ENCODE measurements around the gene MARCHF10.

MARCHF10 gene

DNA sequence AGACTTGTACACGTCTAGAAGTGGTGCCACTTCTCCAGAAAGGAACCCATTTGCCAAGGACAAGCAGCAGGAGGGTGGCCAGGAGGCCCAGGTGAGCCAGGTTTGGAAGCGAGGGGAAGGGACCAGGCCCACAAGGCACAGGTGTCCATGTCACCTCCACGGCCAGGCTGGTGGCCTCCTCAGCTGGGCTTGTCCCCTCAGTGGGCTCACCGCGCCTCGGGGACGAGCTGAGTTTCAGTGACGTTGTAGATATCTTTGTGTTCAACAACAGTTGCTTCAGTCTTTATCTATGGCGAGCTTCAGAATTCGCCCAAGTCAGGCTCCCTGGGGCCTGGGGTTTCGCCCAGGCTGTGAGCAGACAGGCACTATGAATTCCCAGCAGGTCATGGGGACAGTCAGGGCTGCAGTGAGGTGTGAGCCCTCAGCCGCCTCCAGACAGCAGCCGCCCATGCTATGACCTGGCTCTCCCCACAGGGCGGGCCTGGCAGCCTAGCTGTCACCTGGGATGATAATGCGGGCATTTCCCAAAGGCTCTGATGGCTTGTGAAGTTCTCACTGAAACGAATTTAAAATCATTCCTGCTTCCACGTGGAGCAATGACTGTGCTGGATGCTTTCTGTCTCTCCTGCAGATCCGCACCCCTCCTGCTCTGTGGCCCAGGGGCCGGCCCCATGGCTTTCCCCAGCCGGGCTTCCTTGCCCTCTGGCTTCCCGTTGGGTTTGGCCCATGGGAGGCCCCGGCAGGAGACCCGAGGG, 91.1 kb downstream of the MARCHF10 start:
- H3K4me3 ChIP-seq (ENCODE audit: control insufficient read depth, low read depth, low read length): no peak overlapping the region
- DNase-seq (ENCODE audit: low read depth): no peak
- TF ChIP-seq, protein P1, sequence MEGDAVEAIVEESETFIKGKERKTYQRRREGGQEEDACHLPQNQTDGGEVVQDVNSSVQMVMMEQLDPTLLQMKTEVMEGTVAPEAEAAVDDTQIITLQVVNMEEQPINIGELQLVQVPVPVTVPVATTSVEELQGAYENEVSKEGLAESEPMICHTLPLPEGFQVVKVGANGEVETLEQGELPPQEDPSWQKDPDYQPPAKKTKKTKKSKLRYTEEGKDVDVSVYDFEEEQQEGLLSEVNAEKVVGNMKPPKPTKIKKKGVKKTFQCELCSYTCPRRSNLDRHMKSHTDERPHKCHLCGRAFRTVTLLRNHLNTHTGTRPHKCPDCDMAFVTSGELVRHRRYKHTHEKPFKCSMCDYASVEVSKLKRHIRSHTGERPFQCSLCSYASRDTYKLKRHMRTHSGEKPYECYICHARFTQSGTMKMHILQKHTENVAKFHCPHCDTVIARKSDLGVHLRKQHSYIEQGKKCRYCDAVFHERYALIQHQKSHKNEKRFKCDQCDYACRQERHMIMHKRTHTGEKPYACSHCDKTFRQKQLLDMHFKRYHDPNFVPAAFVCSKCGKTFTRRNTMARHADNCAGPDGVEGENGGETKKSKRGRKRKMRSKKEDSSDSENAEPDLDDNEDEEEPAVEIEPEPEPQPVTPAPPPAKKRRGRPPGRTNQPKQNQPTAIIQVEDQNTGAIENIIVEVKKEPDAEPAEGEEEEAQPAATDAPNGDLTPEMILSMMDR (conservative IDR thresholded peaks at IDR 0.05; ENCODE audit: control insufficient read depth, insufficient read depth, low read depth, low read length): no peak

DNA sequence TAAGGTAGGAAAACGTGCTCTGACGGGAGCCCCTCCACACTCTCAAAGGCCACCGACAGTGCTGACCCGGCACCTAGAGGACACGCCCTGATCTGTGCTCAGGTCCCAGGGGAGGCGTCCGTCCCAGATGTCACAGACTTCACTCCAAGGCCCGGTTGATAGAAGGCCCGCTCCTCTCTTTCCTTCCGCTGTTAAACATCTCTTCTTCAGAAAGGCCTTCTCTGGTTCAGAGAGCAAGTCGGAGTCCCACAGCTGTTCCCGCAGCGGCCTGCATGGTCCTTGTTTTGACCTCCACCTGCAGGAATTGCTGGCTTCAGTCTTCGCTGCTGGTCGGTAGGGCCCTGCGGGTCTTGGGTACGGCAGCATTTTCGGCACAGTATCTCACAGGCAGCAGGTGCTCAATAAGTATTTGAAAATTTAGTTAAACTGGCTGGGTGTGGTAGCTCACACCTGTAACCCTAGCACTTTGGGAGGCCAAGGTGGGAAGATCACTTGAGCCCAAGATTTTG, 92.2 kb downstream of the MARCHF10 start:
- TF ChIP-seq, protein P1 (conservative IDR thresholded peaks at IDR 0.05; ENCODE audit: control insufficient read depth, insufficient read depth, low read depth, low read length): no peak
- H3K4me3 ChIP-seq (ENCODE audit: control insufficient read depth, low read depth, low read length): no peak overlapping the region
- no peak for DNase-seq (ENCODE audit: low read depth)

DNA sequence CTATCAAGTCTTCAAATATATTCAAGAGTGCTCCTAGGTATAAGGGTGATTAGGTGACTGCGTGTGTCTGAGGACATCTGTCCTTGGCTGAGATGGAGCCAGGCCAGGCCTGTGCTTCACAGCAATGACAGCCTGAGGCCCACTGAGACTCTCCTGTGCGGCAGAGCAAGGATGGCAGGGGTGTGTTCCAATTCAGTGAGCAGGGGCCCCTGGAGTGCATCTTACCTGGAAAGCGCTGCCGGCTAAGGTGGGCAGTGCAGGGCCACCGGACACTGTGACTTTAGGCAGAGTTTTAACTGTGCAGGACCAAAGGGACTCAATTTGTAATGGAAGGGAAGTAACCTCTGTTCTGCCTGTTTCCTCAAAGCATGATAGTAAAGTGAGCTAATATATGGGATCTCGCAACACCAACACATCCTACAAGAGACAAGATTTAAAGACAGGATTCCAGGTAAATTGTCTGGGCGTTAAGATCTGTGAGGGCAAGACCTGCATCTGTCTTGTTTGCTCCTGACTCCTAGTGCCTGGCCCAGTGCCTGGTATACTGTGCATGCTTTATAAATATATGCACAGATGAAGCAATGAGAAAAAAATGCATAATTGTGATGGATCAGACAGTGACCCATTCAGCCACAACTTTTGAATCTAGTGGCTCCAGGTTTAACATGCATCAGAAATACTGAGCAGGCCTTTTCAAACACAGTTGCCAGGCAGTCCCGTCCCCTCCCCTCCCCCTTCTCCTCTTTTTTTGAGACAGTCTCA, 93.9 kb downstream of the MARCHF10 start:
- DNase-seq (ENCODE audit: low read depth): peak; percentile 73
- TF ChIP-seq, protein P1 (conservative IDR thresholded peaks at IDR 0.05; ENCODE audit: control insufficient read depth, insufficient read depth, low read depth, low read length): no peak

DNA sequence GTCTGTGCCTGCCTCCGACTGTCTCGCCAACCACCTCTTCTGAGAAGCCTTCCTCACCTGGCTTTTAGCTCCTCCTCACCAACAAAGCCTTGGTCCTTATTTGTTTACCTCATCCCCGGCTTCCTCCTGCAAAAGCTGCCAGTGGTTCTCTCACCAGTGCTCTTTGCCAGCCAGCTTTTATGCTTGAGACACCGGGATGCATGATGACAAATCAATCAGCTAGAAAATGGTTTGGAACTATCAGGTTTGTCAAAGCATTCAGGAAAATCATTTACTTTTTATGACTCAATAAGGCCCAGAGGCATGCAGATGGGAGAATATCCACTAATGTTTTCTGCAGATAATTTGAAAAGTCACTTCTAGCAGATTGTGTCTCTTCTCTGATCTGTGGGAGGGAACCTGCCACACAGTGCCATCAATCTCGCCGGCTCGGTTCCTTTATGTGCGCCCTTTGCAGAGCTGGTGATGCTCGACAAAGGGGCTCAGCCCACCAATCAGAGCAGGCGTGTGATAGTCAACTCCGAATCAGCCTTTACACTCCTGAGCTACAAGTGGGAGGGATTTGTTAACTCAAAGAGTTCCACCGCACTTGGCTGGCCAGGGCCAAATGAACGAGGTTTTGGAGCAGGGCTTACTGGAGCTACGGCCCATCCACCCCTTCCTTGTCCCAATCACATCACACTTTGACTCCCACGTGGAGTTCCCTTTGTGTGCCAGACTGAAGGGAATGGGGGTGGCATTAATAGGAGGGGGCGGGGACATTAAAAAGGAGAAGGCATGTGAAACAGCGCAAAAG, 94.8 kb downstream of the MARCHF10 start:
- TF ChIP-seq, protein P1 (conservative IDR thresholded peaks at IDR 0.05; ENCODE audit: control insufficient read depth, insufficient read depth, low read depth, low read length): no peak
- no peak overlapping the region for H3K4me3 ChIP-seq (ENCODE audit: control insufficient read depth, low read depth, low read length)
- DNase-seq (ENCODE audit: low read depth): no peak

More for the DNA sequence above, 93.9 kb downstream of the MARCHF10 start:
- H3K4me3 ChIP-seq (ENCODE audit: control insufficient read depth, low read depth, low read length): no peak overlapping the region

DNA sequence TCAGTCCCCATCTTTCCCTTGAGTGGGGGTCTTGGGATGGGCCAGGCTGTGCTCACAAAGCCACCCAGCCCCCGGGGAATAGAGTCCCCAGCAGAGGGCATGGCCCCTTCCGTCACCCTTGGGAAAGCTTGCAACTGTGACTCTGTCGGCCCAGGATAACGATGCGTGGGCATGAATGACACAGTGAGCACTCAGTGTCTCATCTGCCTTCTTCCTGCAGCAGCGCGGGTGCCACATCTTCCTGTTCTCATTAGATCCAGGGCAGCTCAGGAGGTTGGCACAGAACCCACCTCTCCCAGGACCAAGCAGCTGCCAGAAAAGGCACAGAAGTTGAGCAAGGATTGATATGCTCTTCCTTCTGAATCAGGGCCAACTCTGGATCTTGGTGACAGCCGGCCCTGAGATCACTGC, 95.9 kb downstream of the MARCHF10 start:
- DNase-seq (ENCODE audit: low read depth): no peak
- TF ChIP-seq, protein P1 (conservative IDR thresholded peaks at IDR 0.05; ENCODE audit: control insufficient read depth, insufficient read depth, low read depth, low read length): no peak
- no peak overlapping the region for H3K4me3 ChIP-seq (ENCODE audit: control insufficient read depth, low read depth, low read length)

DNA sequence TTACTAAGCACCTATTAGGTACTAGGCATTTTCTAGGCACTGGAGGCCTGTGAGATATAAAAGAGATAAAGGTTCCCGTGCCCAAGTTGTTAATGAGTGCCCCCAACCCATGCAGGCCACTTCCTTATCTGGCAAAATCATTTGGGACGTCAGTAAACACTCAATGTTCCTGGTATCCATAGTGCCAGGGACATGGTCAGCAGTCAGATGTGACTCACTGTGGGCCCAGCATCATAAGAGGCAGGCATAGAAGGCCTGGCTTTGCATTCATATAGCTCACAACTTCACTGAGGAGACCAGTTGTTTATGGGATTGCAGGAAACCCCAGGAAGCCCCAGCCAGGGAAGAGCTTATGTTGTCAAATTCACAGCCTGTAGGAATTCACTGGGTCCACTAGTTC, 99.5 kb downstream of the MARCHF10 start:
- DNase-seq (ENCODE audit: low read depth): peak; percentile 52
- TF ChIP-seq, protein P1 (conservative IDR thresholded peaks at IDR 0.05; ENCODE audit: control insufficient read depth, insufficient read depth, low read depth, low read length): no peak
- H3K4me3 ChIP-seq (ENCODE audit: control insufficient read depth, low read depth, low read length): no peak overlapping the region

Measured in fibroblast of mammary gland (primary cell).